ENCODE measurements around the gene ALDH8A1. TPM values are rescaled to one million over a fixed set of nuclear protein-coding genes. Genes with fewer than 3 reads are reported as not detected.

ALDH8A1 gene
- total and polyA plus RNA-seq, 12 donors = 0.09 to 1.7 (median 0.24) TPM; not detected in 5

DNA sequence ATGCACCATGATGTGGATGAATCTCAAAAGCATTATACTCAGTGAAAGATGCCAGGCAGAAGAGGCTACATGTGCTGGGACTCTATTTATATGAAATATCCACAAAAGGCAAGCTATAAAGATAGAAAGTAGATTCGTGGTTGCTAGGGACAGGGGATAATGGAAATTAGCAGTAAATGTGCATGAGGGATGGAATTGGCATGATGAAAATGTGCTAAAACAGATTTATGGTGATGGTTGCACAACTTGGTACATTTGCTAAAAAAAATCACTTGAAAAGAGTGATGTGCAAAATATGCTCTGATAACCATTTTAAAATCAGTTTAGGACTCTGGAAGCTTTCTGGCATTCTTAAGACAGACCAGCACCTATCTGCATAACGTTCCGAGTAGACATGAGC, 61.6 kb downstream of the ALDH8A1 start:
- Histone ChIP-seq H3K4me1 (no peaks in the 10 kb centered on the region), H3K27me3 (peaks cover 0 to 3% (median 0%) of the 10 kb centered on the region in 7 donors), H3K9me3 (peaks cover 0 to 11% (median 0%) of the 10 kb centered on the region in 11 donors), H3K36me3 (no peaks in the 10 kb centered on the region), H3K4me3 (no peak overlapping the region), H3K27ac (no peak overlapping the region)
- TF ChIP-seq, protein P1, sequence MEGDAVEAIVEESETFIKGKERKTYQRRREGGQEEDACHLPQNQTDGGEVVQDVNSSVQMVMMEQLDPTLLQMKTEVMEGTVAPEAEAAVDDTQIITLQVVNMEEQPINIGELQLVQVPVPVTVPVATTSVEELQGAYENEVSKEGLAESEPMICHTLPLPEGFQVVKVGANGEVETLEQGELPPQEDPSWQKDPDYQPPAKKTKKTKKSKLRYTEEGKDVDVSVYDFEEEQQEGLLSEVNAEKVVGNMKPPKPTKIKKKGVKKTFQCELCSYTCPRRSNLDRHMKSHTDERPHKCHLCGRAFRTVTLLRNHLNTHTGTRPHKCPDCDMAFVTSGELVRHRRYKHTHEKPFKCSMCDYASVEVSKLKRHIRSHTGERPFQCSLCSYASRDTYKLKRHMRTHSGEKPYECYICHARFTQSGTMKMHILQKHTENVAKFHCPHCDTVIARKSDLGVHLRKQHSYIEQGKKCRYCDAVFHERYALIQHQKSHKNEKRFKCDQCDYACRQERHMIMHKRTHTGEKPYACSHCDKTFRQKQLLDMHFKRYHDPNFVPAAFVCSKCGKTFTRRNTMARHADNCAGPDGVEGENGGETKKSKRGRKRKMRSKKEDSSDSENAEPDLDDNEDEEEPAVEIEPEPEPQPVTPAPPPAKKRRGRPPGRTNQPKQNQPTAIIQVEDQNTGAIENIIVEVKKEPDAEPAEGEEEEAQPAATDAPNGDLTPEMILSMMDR (IDR thresholded peaks at IDR 0.05) = no peak
- DNase-seq (no peak), ATAC-seq (no peak)
- WGBS, 2 donors = 75 to 81% methylated on average over 3 of the region's 3 CpGs
- intact Hi-C loops (cut with DNase I) = loop anchor here in 3 of 10 donors (5.0 to 10.0 kb wide), 4 partner anchors 54 to 764 kb away; no protein-coding TSS in a partner anchor

- peaks cover 0 to 9% (median 0%) of the 10 kb centered on the region in 9 donors for H3K4me1 ChIP-seq
- intact Hi-C loops (cut with DNase I) = loop anchor here in 9 of 10 donors (2.0 to 10.0 kb wide), 10 partner anchors 58 to 762 kb away; no protein-coding TSS in a partner anchor
- no peaks in the 10 kb centered on the region for H3K9me3 ChIP-seq
- DNase-seq (no peak), ATAC-seq (no peak)
- WGBS, 2 donors = 93% methylated on average over 3 of the region's 3 CpGs
- no peak overlapping the region for H3K4me3 ChIP-seq
- H3K27ac ChIP-seq = no peak overlapping the region
- TF ChIP-seq, protein P1 (IDR thresholded peaks at IDR 0.05) = no peak
- no peaks in the 10 kb centered on the region for H3K36me3 ChIP-seq
- H3K27me3 ChIP-seq = peaks cover 0 to 7% (median 0%) of the 10 kb centered on the region in 7 donors
These were observed 65.1 kb downstream of the ALDH8A1 start for GRCh38 chr6:134884752-134885151.

DNA sequence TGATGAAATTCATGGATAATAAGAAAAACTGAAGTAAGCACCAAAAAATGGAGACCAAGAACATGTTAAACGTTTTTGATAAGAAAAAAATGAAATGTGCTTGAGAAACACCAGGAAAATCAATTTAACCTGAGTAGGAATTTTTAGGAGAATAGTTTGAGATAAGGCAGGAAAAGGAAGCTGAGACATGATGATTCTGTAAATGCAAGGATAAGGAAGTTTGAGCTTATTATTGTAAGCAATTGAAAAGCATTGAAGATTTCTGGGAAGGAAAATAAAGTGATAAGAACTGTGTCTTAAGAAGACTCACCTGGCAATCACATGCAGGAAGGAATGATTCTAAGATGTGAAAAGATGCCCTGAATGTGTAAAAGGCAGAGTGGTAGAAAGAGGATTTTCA, 66.6 kb downstream of the ALDH8A1 start:
- TF ChIP-seq, protein P1 (IDR thresholded peaks at IDR 0.05) = no peak
- no peaks in the 10 kb centered on the region for H3K9me3 ChIP-seq
- intact Hi-C loops (cut with DNase I) = loop anchor here in 9 of 10 donors (2.0 to 10.0 kb wide), 11 partner anchors 59 to 761 kb away; no protein-coding TSS in a partner anchor
- peaks cover 0 to 7% (median 0%) of the 10 kb centered on the region in 7 donors for H3K27me3 ChIP-seq
- H3K36me3 ChIP-seq = no peaks in the 10 kb centered on the region
- 11 to 18% methylated on average over 1 of the region's 1 CpG for WGBS, 2 donors
- H3K4me1 ChIP-seq = peaks cover 0 to 9% (median 0%) of the 10 kb centered on the region in 9 donors
- no peak overlapping the region for H3K4me3 ChIP-seq
- ATAC-seq (no peak), DNase-seq (no peak)
- no peak overlapping the region for H3K27ac ChIP-seq

- Histone ChIP-seq H3K36me3 (no peaks in the 10 kb centered on the region), H3K4me1 (peaks cover 0 to 9% (median 0%) of the 10 kb centered on the region in 9 donors), H3K4me3 (no peak overlapping the region), H3K27ac (no peak overlapping the region), H3K9me3 (no peaks in the 10 kb centered on the region), H3K27me3 (peaks cover 0 to 7% (median 0%) of the 10 kb centered on the region in 7 donors)
- peak in 6 of 8 donors; percentile 51 to 79 (median 61) for ATAC-seq
- intact Hi-C loops (cut with DNase I) = loop anchor here in 9 of 10 donors (1.0 to 10.0 kb wide), 12 partner anchors 58 to 760 kb away; no protein-coding TSS in a partner anchor
- peak; percentile 34 to 38 for DNase-seq
- TF ChIP-seq, protein P1 (IDR thresholded peaks at IDR 0.05) = peak; percentile 61 to 96 (median 94)
- 36 to 37% methylated on average over 10 of the region's 10 CpGs for WGBS, 2 donors
These were observed 67.4 kb downstream of the ALDH8A1 start for GRCh38 chr6:134882426-134883038.

All from heart right ventricle (tissue), 16 donors.